Measurements from ENCODE around the gene RASGRF1.

Gene RASGRF1

GRCh38 chr15:79016527-79017170 lies 73.9 kb downstream of the RASGRF1 start:
- TF ChIP-seq, protein P1, sequence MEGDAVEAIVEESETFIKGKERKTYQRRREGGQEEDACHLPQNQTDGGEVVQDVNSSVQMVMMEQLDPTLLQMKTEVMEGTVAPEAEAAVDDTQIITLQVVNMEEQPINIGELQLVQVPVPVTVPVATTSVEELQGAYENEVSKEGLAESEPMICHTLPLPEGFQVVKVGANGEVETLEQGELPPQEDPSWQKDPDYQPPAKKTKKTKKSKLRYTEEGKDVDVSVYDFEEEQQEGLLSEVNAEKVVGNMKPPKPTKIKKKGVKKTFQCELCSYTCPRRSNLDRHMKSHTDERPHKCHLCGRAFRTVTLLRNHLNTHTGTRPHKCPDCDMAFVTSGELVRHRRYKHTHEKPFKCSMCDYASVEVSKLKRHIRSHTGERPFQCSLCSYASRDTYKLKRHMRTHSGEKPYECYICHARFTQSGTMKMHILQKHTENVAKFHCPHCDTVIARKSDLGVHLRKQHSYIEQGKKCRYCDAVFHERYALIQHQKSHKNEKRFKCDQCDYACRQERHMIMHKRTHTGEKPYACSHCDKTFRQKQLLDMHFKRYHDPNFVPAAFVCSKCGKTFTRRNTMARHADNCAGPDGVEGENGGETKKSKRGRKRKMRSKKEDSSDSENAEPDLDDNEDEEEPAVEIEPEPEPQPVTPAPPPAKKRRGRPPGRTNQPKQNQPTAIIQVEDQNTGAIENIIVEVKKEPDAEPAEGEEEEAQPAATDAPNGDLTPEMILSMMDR (IDR thresholded peaks at IDR 0.05; ENCODE audit: insufficient read depth, low read length, poor library complexity, severe bottlenecking) = no peak
- no peak for DNase-seq (ENCODE audit: extremely low read depth, insufficient read length)
- Histone ChIP-seq H3K36me3 (ENCODE audit: control insufficient read depth, insufficient read depth, low read length) (no peaks in the 10 kb centered on the region), H3K27me3 (replicated peaks; ENCODE audit: control insufficient read depth, insufficient read depth, low read length) (no peaks in the 10 kb centered on the region), H3K4me3 (replicated peaks; ENCODE audit: low read depth, low read length) (no peak overlapping the region)

DNA sequence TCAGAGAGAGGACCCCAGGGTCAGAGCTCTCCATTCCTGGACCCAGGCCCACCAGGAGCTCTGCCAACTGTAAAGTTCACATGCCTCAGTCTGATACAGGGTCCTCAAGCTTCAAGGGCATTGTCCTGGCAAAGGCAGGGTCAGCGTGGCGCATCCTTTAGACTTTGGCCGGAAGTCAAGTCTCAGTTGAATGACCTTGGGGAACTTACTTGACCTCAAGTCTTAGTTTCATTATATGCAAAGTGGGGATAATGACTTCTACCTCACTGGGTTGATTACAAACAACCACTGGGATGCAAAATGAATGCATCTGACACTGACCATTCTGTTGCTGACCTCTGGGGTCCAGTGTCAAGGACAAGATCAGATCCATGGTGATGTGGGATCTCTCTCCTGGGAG lies 75.2 kb downstream of the RASGRF1 start:
- no peaks in the 10 kb centered on the region for H3K36me3 ChIP-seq (ENCODE audit: control insufficient read depth, insufficient read depth, low read length)
- DNase-seq (ENCODE audit: extremely low read depth, insufficient read length) = no peak
- TF ChIP-seq, protein P1 (IDR thresholded peaks at IDR 0.05; ENCODE audit: insufficient read depth, low read length, poor library complexity, severe bottlenecking) = no peak

GRCh38 chr15:79010278-79010677 lies 80.3 kb downstream of the RASGRF1 start:
- TF ChIP-seq, protein P1 (IDR thresholded peaks at IDR 0.05; ENCODE audit: insufficient read depth, low read length, poor library complexity, severe bottlenecking) = no peak
- Histone ChIP-seq H3K36me3 (ENCODE audit: control insufficient read depth, insufficient read depth, low read length) (no peaks in the 10 kb centered on the region), H3K27me3 (replicated peaks; ENCODE audit: control insufficient read depth, insufficient read depth, low read length) (no peaks in the 10 kb centered on the region), H3K4me3 (replicated peaks; ENCODE audit: low read depth, low read length) (no peak overlapping the region)
- DNase-seq (ENCODE audit: extremely low read depth, insufficient read length) = no peak

More for the DNA sequence above, 75.2 kb downstream of the RASGRF1 start:
- Histone ChIP-seq H3K4me3 (replicated peaks; ENCODE audit: low read depth, low read length) (no peak overlapping the region), H3K27me3 (replicated peaks; ENCODE audit: control insufficient read depth, insufficient read depth, low read length) (no peaks in the 10 kb centered on the region)

- Histone ChIP-seq H3K27me3 (replicated peaks; ENCODE audit: control insufficient read depth, insufficient read depth, low read length) (no peaks in the 10 kb centered on the region), H3K4me3 (replicated peaks; ENCODE audit: low read depth, low read length) (no peak overlapping the region), H3K36me3 (ENCODE audit: control insufficient read depth, insufficient read depth, low read length) (no peaks in the 10 kb centered on the region)
- no peak for DNase-seq (ENCODE audit: extremely low read depth, insufficient read length)
- TF ChIP-seq, protein P1 (IDR thresholded peaks at IDR 0.05; ENCODE audit: insufficient read depth, low read length, poor library complexity, severe bottlenecking) = no peak
Measured at GRCh38 chr15:79009379-79009778, 81.2 kb downstream of the RASGRF1 start.

DNA sequence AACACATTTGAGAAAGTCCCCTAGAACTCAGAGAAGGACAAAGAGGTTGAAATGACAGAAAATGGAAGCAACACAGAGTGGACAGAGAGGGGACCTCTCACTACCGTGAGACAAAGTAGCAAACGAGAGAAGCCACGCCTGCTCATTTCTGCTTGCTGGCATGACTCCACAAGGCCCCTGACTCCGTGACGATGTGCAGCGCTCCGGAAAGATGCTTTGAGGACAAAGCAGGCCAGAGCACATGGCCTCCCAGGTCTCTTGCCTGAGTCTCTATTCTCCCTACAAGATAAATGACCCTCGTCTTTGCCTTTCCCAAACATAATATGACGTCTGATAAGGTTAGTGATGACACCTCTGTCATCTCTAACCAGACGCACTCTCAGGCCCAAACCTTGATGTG lies 81.9 kb downstream of the RASGRF1 start:
- H3K36me3 ChIP-seq (ENCODE audit: control insufficient read depth, insufficient read depth, low read length) = no peaks in the 10 kb centered on the region
- H3K27me3 ChIP-seq (replicated peaks; ENCODE audit: control insufficient read depth, insufficient read depth, low read length) = no peaks in the 10 kb centered on the region
- TF ChIP-seq, protein P1 (IDR thresholded peaks at IDR 0.05; ENCODE audit: insufficient read depth, low read length, poor library complexity, severe bottlenecking) = no peak
- DNase-seq (ENCODE audit: extremely low read depth, insufficient read length) = no peak
- no peak overlapping the region for H3K4me3 ChIP-seq (replicated peaks; ENCODE audit: low read depth, low read length)

DNA sequence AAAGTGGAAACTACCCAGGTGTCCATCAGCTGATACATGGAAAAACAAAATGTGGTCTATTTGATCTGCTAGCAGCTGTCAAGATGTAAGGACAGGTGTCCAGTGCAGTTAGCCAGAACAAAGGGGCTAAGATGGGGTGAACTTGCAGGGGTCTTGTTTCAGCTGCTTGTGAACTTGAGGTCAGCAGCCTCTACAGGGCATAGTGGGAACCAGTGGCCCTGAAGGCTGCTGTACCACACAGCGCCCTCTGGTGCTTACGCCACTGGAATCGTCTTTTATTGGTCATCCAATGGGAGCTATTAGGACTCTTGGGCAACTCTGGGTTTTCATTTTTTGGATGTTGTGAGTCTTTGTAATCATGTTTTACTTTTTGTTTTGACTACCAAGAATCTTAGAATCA lies 83.5 kb downstream of the RASGRF1 start:
- TF ChIP-seq, protein P1 (IDR thresholded peaks at IDR 0.05; ENCODE audit: insufficient read depth, low read length, poor library complexity, severe bottlenecking) = peak; percentile 61
- no peaks in the 10 kb centered on the region for H3K36me3 ChIP-seq (ENCODE audit: control insufficient read depth, insufficient read depth, low read length)
- no peak for DNase-seq (ENCODE audit: extremely low read depth, insufficient read length)
- no peak overlapping the region for H3K4me3 ChIP-seq (replicated peaks; ENCODE audit: low read depth, low read length)
- H3K27me3 ChIP-seq (replicated peaks; ENCODE audit: control insufficient read depth, insufficient read depth, low read length) = no peaks in the 10 kb centered on the region
